ENCODE data around the gene SIGLEC8.

- TF ChIP-seq CTCF (IDR thresholded peaks at IDR 0.05; ENCODE audit: poor library complexity) (no peak), EZH2 (IDR thresholded peaks at IDR 0.05; ENCODE audit: borderline replicate concordance) (no peak)
These were observed 2.1 kb upstream of the SIGLEC8 start for GRCh38 chr19:51460164-51460992.

Measured in hepatocyte (in vitro differentiated cells).